ENCODE measurements around the gene TAOK1. TPM values are rescaled to one million over a fixed set of nuclear protein-coding genes. Genes with fewer than 3 reads are reported as not detected.

TAOK1 gene
- total and polyA plus RNA-seq, 10 of the 15 experiments (the other 5 are each of a cell fraction or from before 2014, with no cell fraction given): 2.0 to 27.1 (median 11.8) TPM

- TF ChIP-seq HDAC2 (IDR thresholded peaks at IDR 0.05): no peak
- no peak for TF ChIP-seq REST (IDR thresholded peaks at IDR 0.05; ENCODE audit: low read depth, low read length)
- no peak for TF ChIP-seq MTA3 (IDR thresholded peaks at IDR 0.05; ENCODE audit: borderline replicate concordance, low read length)
- TF ChIP-seq TAF1 (IDR thresholded peaks at IDR 0.05; ENCODE audit: borderline replicate concordance, low read depth, low read length): no peak
- TF ChIP-seq TCF7 (IDR thresholded peaks at IDR 0.05; ENCODE audit: borderline replicate concordance): no peak
- TF ChIP-seq, protein P1, sequence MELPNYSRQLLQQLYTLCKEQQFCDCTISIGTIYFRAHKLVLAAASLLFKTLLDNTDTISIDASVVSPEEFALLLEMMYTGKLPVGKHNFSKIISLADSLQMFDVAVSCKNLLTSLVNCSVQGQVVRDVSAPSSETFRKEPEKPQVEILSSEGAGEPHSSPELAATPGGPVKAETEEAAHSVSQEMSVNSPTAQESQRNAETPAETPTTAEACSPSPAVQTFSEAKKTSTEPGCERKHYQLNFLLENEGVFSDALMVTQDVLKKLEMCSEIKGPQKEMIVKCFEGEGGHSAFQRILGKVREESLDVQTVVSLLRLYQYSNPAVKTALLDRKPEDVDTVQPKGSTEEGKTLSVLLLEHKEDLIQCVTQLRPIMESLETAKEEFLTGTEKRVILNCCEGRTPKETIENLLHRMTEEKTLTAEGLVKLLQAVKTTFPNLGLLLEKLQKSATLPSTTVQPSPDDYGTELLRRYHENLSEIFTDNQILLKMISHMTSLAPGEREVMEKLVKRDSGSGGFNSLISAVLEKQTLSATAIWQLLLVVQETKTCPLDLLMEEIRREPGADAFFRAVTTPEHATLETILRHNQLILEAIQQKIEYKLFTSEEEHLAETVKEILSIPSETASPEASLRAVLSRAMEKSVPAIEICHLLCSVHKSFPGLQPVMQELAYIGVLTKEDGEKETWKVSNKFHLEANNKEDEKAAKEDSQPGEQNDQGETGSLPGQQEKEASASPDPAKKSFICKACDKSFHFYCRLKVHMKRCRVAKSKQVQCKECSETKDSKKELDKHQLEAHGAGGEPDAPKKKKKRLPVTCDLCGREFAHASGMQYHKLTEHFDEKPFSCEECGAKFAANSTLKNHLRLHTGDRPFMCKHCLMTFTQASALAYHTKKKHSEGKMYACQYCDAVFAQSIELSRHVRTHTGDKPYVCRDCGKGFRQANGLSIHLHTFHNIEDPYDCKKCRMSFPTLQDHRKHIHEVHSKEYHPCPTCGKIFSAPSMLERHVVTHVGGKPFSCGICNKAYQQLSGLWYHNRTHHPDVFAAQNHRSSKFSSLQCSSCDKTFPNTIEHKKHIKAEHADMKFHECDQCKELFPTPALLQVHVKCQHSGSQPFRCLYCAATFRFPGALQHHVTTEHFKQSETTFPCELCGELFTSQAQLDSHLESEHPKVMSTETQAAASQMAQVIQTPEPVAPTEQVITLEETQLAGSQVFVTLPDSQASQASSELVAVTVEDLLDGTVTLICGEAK (IDR thresholded peaks at IDR 0.05; ENCODE audit: borderline replicate concordance): no peak
- TF ChIP-seq ZNF217 (IDR thresholded peaks at IDR 0.05): no peak
- TF ChIP-seq ZBTB33 (IDR thresholded peaks at IDR 0.05): no peak
- TF ChIP-seq ATF7 (IDR thresholded peaks at IDR 0.05; ENCODE audit: low read depth): no peak
- TF ChIP-seq, protein P2, sequence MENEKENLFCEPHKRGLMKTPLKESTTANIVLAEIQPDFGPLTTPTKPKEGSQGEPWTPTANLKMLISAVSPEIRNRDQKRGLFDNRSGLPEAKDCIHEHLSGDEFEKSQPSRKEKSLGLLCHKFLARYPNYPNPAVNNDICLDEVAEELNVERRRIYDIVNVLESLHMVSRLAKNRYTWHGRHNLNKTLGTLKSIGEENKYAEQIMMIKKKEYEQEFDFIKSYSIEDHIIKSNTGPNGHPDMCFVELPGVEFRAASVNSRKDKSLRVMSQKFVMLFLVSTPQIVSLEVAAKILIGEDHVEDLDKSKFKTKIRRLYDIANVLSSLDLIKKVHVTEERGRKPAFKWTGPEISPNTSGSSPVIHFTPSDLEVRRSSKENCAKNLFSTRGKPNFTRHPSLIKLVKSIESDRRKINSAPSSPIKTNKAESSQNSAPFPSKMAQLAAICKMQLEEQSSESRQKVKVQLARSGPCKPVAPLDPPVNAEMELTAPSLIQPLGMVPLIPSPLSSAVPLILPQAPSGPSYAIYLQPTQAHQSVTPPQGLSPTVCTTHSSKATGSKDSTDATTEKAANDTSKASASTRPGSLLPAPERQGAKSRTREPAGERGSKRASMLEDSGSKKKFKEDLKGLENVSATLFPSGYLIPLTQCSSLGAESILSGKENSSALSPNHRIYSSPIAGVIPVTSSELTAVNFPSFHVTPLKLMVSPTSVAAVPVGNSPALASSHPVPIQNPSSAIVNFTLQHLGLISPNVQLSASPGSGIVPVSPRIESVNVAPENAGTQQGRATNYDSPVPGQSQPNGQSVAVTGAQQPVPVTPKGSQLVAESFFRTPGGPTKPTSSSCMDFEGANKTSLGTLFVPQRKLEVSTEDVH (IDR thresholded peaks at IDR 0.05; ENCODE audit: low read depth, partially characterized antibody): no peak
- TF ChIP-seq EED (IDR thresholded peaks at IDR 0.05; ENCODE audit: low read depth): no peak
- TF ChIP-seq RAD51 (IDR thresholded peaks at IDR 0.05): no peak
- no peak for TF ChIP-seq STAT3 (IDR thresholded peaks at IDR 0.05; ENCODE audit: low read depth, low read length)
- TF ChIP-seq WRNIP1 (IDR thresholded peaks at IDR 0.05; ENCODE audit: borderline replicate concordance, low read depth, low read length): no peak
- no peak for TF ChIP-seq KDM1A (IDR thresholded peaks at IDR 0.05; ENCODE audit: borderline replicate concordance)
- TF ChIP-seq ZSCAN29 (IDR thresholded peaks at IDR 0.05): 0 out of 2 replicates have a peak, but pooled peaks have one; percentile 13
- TF ChIP-seq KAT2A (conservative IDR thresholded peaks at IDR 0.05; ENCODE audit: control insufficient read depth, low read depth, low read length): no peak
- 0 out of 2 replicates have a peak, but pooled peaks have one; percentile 36 for TF ChIP-seq BACH1 (IDR thresholded peaks at IDR 0.05; ENCODE audit: borderline replicate concordance)
Observed at GRCh38 chr17:29589524-29590410, 199.6 kb downstream of the TAOK1 start, which contains the start of gene GIT1 (continued).

Data from GM12878 (cell line).